Sigmoid colon (tissue), 7 donors: Measurements from ENCODE around the gene KCNQ1OT1. TPM values are rescaled to one million over a fixed set of nuclear protein-coding genes. Genes with fewer than 3 reads are reported as not detected.

ENCODE experiments used
- DNase-seq: peaks from one replicate; pipeline ENCODE4 v3.0.0-alpha.2; 2019
- H3K27ac ChIP-seq, 4 donors: fragments of 200-600 bp; sonication (generic); one replicate each; pipeline ENCODE4 v1.5.1; 2016 to 2019; ENCODE audit warnings: mild to moderate bottlenecking in 1 of 4
- H3K27me3 ChIP-seq, 3 donors: fragments of 200-600 bp; sonication (generic); one replicate each; pipeline ENCODE4 v1.5.1; 2019; ENCODE audit warnings: mild to moderate bottlenecking in 1 of 3
- H3K36me3 ChIP-seq, 4 donors: fragments of 200-600 bp; sonication (generic); one replicate each; pipeline ENCODE4 v1.5.1; 2016 to 2019
- H3K4me1 ChIP-seq, 4 donors: fragments of 200-600 bp; sonication (generic); one replicate each; pipeline ENCODE4 v1.5.1; 2017 to 2019
- H3K4me3 ChIP-seq, 4 donors: fragments of 200-600 bp; sonication (generic); one replicate each; pipeline ENCODE4 v1.5.1; 2017 to 2019; ENCODE audit warnings: mild to moderate bottlenecking in 2 of 4, moderate library complexity in 1 of 4
- H3K9me3 ChIP-seq, 4 donors: fragments of 200-600 bp in 3 of 4; sonication (generic) in 3 of 4; one replicate each; pipeline versions ENCODE4 v1.5.1 to v1.6.1; 2013 to 2019
- EP300 ChIP-seq, 4 donors: sonication (generic); formaldehyde crosslinking; IDR thresholded peaks; one replicate each; pipeline ENCODE4 v1.6.1; 2017; ENCODE audit warnings: antibody characterized with exemption in 4 of 4
- POLR2A ChIP-seq, 2 donors: fragments of 450-650 bp; IDR thresholded peaks; one replicate each; pipeline ENCODE4 v1.6.1; 2016; ENCODE audit warnings: antibody characterized with exemption in 2 of 2, mild to moderate bottlenecking in 2 of 2, moderate library complexity in 2 of 2
- POLR2AphosphoS5 ChIP-seq, 4 donors: sonication (generic); formaldehyde crosslinking; IDR thresholded peaks; one replicate each; pipeline ENCODE4 v1.6.1; 2017; ENCODE audit warnings: antibody characterized with exemption in 4 of 4
- WGBS, 2 donors: extraction: QIAGEN DNeasy Blood & Tissue Kit; methylation state at CpG; one replicate each; pipeline ENCODE4 v1.1.7; 2013; 5-methylcytosine and 5-hydroxymethylcytosine counted together
- intact Hi-C: fragments of 100-400 bp; cut with DNase I; formaldehyde crosslinking; loops from one replicate; pipeline ENCODE4 v1.15.1; 2023
- polyA plus RNA-seq, 3 donors: library from polyadenylated mRNA; stranded (reverse); fragments of 200-250 nt; gene quantifications; one replicate each; pipeline ENCODE4 v1.2.3, GENCODE V29; 2013
- total RNA-seq, 4 donors: library from RNA; depleted of rRNA; stranded (reverse); fragments of >200 nt; gene quantifications; one replicate each; pipeline ENCODE4 v1.1.0, GENCODE V29; 2016
- TF ChIP-seq, protein P1 (sequence below), 4 experiments: fragments of 450-650 bp in 3 of 4; fragments of 200-600 bp in 1 of 4; IDR thresholded peaks; one replicate each; pipeline ENCODE4 v1.5.1; 2016 to 2019; ENCODE audit warnings: antibody characterized with exemption in 4 of 4, mild to moderate bottlenecking in 3 of 4, moderate library complexity in 2 of 4
- donor health status: healthy with polysubstance abuse.
- donor health status: Bipolar disorder and iron deficiency.
- donor health status: healthy.

KCNQ1OT1 gene
- total and polyA plus RNA-seq, 7 donors = under 0.01 to 3.6 (median 0.99) TPM

DNA sequence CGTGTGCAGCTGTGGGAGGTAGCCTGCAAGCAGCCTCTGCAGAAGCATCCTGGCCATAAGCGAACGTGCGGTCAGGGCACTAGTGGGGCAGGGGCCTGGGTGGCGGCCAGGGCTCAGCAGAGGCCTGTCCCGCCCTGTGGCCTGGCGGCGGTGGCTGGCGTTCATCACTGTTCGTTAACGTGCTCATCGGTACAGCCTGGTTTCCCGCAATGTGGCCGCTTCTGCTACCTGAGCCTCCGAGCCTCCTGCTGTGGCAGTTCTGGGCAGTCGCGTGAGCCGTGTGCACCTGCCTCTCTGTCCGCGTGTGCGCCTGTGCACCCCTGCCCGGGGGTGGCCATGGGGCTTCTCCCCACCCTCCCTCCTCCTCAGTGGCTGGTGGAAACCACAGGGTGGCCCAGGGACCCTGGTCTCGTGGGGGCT, 117.9 kb downstream of the KCNQ1OT1 start:
- H3K4me1 ChIP-seq = peaks cover 0 to 8% (median 2%) of the 10 kb centered on the region in 4 donors
- no peaks in the 10 kb centered on the region for H3K36me3 ChIP-seq
- H3K27ac ChIP-seq = no peak overlapping the region
- H3K9me3 ChIP-seq = no peaks in the 10 kb centered on the region
- no peaks in the 10 kb centered on the region for H3K27me3 ChIP-seq
- H3K4me3 ChIP-seq = no peak overlapping the region
- TF ChIP-seq EP300 (IDR thresholded peaks at IDR 0.05) = no peak
- TF ChIP-seq, protein P1, sequence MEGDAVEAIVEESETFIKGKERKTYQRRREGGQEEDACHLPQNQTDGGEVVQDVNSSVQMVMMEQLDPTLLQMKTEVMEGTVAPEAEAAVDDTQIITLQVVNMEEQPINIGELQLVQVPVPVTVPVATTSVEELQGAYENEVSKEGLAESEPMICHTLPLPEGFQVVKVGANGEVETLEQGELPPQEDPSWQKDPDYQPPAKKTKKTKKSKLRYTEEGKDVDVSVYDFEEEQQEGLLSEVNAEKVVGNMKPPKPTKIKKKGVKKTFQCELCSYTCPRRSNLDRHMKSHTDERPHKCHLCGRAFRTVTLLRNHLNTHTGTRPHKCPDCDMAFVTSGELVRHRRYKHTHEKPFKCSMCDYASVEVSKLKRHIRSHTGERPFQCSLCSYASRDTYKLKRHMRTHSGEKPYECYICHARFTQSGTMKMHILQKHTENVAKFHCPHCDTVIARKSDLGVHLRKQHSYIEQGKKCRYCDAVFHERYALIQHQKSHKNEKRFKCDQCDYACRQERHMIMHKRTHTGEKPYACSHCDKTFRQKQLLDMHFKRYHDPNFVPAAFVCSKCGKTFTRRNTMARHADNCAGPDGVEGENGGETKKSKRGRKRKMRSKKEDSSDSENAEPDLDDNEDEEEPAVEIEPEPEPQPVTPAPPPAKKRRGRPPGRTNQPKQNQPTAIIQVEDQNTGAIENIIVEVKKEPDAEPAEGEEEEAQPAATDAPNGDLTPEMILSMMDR (IDR thresholded peaks at IDR 0.05) = no peak
- no peak for TF ChIP-seq POLR2A (IDR thresholded peaks at IDR 0.05)
- TF ChIP-seq POLR2AphosphoS5 (IDR thresholded peaks at IDR 0.05) = no peak
- intact Hi-C loops = no loop called here
- DNase-seq = no peak
- WGBS, 2 donors = 92 to 95% methylated on average over 23 of the region's 23 CpGs

DNA sequence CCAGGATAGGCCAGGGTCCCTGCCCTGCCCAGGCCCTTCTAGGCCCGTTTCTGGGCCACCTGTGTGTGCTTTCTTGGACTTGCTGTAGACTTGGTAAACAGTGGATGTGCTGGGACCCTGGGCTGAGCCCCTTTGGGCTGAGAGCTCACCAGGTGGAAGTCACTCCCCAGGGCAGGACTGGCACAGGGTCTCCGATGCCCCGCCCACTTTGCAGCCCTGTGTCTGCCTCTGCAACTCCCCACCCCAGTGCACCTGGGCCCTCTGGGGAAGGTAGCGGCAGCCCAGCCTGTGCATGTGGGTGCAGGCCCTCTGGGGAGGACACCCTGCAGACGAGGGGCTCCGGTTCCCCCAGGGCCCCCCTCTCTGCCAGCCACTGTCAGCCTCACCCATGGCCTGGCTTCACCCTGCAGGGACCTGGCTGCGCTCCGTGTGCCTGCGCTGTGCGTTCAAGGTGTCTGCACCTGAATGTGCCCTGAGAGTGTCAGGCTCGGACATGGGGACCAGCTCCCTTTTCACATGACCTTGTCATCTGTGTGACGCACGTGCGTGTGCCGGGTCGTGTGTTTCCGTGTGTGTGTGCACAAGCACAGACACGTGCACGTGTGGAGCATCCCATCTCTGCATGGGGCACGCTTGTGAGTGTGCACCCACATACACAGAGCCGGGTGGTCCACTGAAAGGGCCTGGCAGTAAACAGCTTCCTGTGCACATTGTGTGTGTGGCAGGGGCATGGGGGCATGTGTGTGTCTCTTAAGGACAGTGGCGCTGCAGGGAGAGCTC, 118.5 kb downstream of the KCNQ1OT1 start:
- TF ChIP-seq POLR2AphosphoS5 (IDR thresholded peaks at IDR 0.05) (no peak), EP300 (IDR thresholded peaks at IDR 0.05) (no peak), POLR2A (IDR thresholded peaks at IDR 0.05) (no peak)
- TF ChIP-seq, protein P1 (IDR thresholded peaks at IDR 0.05) = no peak
- H3K4me1 ChIP-seq = peaks cover 0 to 3% (median under 1%) of the 10 kb centered on the region in 4 donors
- 90 to 94% methylated on average over 22 of the region's 22 CpGs for WGBS, 2 donors
- H3K27ac ChIP-seq = no peak overlapping the region
- no peaks in the 10 kb centered on the region for H3K36me3 ChIP-seq
- DNase-seq = peak; percentile 46
- no peak overlapping the region for H3K4me3 ChIP-seq
- no peaks in the 10 kb centered on the region for H3K27me3 ChIP-seq
- intact Hi-C loops = no loop called here
- no peaks in the 10 kb centered on the region for H3K9me3 ChIP-seq

GRCh38 chr11:2580571-2581001, 119.2 kb downstream of the KCNQ1OT1 start:
- H3K27ac ChIP-seq = no peak overlapping the region
- intact Hi-C loops = no loop called here

DNA sequence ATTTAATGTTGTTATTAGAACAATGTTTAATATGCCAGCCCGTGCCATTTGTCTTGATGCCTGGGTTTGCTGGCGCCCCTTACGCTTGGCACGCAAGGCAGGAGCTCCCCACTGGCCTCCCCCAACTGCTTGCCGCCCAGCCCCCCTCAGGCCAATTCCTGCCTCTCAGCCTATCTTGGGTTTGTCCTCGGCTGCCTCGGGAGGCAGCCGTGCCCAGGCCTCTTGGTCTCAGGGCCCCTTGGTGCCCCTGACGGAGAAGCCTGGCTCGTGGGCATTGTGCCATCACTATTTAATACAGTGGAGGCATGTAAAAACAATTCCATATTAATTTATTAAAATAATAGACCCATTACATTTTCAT, 119.8 kb downstream of the KCNQ1OT1 start:
- no peaks in the 10 kb centered on the region for H3K9me3 ChIP-seq
- no peaks in the 10 kb centered on the region for H3K4me1 ChIP-seq
- no peak for DNase-seq
- TF ChIP-seq POLR2AphosphoS5 (IDR thresholded peaks at IDR 0.05) (no peak), POLR2A (IDR thresholded peaks at IDR 0.05) (no peak), EP300 (IDR thresholded peaks at IDR 0.05) (no peak)
- TF ChIP-seq, protein P1 (IDR thresholded peaks at IDR 0.05) = no peak
- H3K4me3 ChIP-seq = no peak overlapping the region
- H3K27me3 ChIP-seq = no peaks in the 10 kb centered on the region
- no peaks in the 10 kb centered on the region for H3K36me3 ChIP-seq
- intact Hi-C loops = no loop called here
- WGBS, 2 donors = 89 to 92% methylated on average over 10 of the region's 10 CpGs
- H3K27ac ChIP-seq = no peak overlapping the region

More at GRCh38 chr11:2580571-2581001, 119.2 kb downstream of the KCNQ1OT1 start:
- no peaks in the 10 kb centered on the region for H3K36me3 ChIP-seq
- 89 to 94% methylated on average over 13 of the region's 13 CpGs for WGBS, 2 donors
- peak; percentile 64 for DNase-seq
- no peaks in the 10 kb centered on the region for H3K9me3 ChIP-seq
- H3K4me1 ChIP-seq = no peaks in the 10 kb centered on the region
- TF ChIP-seq POLR2A (IDR thresholded peaks at IDR 0.05) (no peak), EP300 (IDR thresholded peaks at IDR 0.05) (no peak), POLR2AphosphoS5 (IDR thresholded peaks at IDR 0.05) (no peak)
- TF ChIP-seq, protein P1 (IDR thresholded peaks at IDR 0.05) = no peak
- H3K27me3 ChIP-seq = no peaks in the 10 kb centered on the region
- H3K4me3 ChIP-seq = no peak overlapping the region
